Esophagus muscularis mucosa (tissue), 4 donors: ENCODE results near the gene DNMBP. TPM values are rescaled to one million over a fixed set of nuclear protein-coding genes. Genes with fewer than 3 reads are reported as not detected.

Experiments used
- DNase-seq: peaks from one replicate; pipeline ENCODE4 v3.0.0-alpha.2; 2017; ENCODE audit errors: extremely low spot score
- H3K27ac ChIP-seq, 4 donors: fragments of 200-600 bp; sonication (generic); replicated peaks in 1 of 4; 1 replicate in 3 of 4; 2 replicates in 1 of 4; pipeline ENCODE4 v1.5.1; 2016 to 2019; ENCODE audit warnings: mild to moderate bottlenecking in 1 of 4
- H3K27me3 ChIP-seq, 4 donors: fragments of 200-600 bp; sonication (generic); one replicate each; pipeline versions ENCODE4 v1.5.1 to v1.6.0; 2016 to 2019
- H3K36me3 ChIP-seq, 4 donors: fragments of 200-600 bp; sonication (generic); one replicate each; pipeline ENCODE4 v1.5.1; 2016 to 2019
- H3K4me1 ChIP-seq, 4 donors: fragments of 200-600 bp; sonication (generic); one replicate each; pipeline ENCODE4 v1.5.1; 2016 to 2019
- H3K4me3 ChIP-seq, 4 donors: fragments of 200-600 bp; sonication (generic); 1 replicate in 2 of 4; 2 replicates in 2 of 4; pipeline ENCODE4 v1.5.1; 2016 to 2019; ENCODE audit warnings: mild to moderate bottlenecking in 4 of 4, moderate library complexity in 1 of 4
- H3K9me3 ChIP-seq, 4 donors: fragments of 200-600 bp; sonication (generic); 1 replicate in 3 of 4; 2 replicates in 1 of 4; pipeline ENCODE4 v1.5.1; 2016 to 2019
- EP300 ChIP-seq: sonication (generic); formaldehyde crosslinking; IDR thresholded peaks from one replicate; pipeline ENCODE4 v1.6.1; 2017; ENCODE audit warnings: antibody characterized with exemption
- POLR2A ChIP-seq: fragments of 450-650 bp; IDR thresholded peaks from one replicate; pipeline ENCODE4 v1.6.1; 2017; ENCODE audit warnings: antibody characterized with exemption, moderate library complexity, mild to moderate bottlenecking, low read depth
- POLR2AphosphoS5 ChIP-seq, 2 donors: sonication (generic); formaldehyde crosslinking; IDR thresholded peaks; one replicate each; pipeline ENCODE4 v1.6.1; 2017; ENCODE audit warnings: antibody characterized with exemption in 2 of 2
- WGBS: methylation state at CpG from one replicate; pipeline ENCODE4 v1.1.5; 2018; 5-methylcytosine and 5-hydroxymethylcytosine counted together
- intact Hi-C: fragments of 100-400 bp; cut with DNase I; formaldehyde crosslinking; loops from one replicate; pipeline ENCODE4 v1.15.1; 2023
- total RNA-seq, 4 donors: library from RNA; depleted of rRNA; stranded (reverse); fragments of >200 nt; gene quantifications; one replicate each; pipeline versions ENCODE4 v1.1.0 to v1.2.1, GENCODE V29; 2016
- TF ChIP-seq, protein P1 (sequence below), 3 experiments: fragments of 200-600 bp in 2 of 3; fragments of 450-650 bp in 1 of 3; sonication (generic) in 2 of 3; IDR thresholded peaks; one replicate each; pipeline ENCODE4 v1.5.1; 2017 to 2019; ENCODE audit warnings: antibody characterized with exemption in 3 of 3, mild to moderate bottlenecking in 2 of 3, moderate library complexity in 1 of 3

DNMBP gene
- total RNA-seq, 4 donors from 2014 or later: 14.5 to 21.6 (median 17.4) TPM

DNA sequence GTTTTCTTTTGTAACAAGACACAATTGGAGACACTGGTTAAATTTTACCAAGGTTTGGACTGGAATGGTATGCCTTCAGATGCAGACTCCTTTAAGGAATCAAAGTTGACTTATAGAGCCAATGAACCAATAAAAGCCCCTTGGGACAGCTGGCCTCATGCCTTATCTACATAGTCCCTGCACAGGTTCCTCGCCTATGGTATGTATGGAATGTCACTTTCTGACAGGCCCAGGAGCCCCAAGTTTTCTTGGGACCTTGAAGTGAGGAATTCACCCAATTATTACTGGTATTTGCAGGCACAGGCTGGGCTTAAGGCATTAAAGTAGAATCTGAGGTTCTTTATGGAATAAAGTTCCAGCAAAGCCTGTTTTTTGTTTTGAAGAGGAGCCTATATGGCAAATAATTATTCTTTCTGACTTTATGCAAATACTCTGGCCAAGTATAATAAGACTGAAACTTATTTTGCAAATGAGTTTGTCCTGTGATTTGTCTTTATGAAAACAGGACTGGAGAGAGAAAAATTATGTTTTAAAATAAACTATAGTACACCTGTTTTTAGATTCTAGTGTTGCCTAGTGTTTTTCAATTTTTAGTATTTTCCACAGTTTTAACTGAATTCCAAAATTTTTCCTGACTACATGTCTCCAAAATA lies 24.1 kb upstream of the DNMBP start:
- DNase-seq: no peak
- TF ChIP-seq EP300 (no peak), POLR2AphosphoS5 (IDR thresholded peaks at IDR 0.05) (no peak), POLR2A (no peak)
- TF ChIP-seq, protein P1, sequence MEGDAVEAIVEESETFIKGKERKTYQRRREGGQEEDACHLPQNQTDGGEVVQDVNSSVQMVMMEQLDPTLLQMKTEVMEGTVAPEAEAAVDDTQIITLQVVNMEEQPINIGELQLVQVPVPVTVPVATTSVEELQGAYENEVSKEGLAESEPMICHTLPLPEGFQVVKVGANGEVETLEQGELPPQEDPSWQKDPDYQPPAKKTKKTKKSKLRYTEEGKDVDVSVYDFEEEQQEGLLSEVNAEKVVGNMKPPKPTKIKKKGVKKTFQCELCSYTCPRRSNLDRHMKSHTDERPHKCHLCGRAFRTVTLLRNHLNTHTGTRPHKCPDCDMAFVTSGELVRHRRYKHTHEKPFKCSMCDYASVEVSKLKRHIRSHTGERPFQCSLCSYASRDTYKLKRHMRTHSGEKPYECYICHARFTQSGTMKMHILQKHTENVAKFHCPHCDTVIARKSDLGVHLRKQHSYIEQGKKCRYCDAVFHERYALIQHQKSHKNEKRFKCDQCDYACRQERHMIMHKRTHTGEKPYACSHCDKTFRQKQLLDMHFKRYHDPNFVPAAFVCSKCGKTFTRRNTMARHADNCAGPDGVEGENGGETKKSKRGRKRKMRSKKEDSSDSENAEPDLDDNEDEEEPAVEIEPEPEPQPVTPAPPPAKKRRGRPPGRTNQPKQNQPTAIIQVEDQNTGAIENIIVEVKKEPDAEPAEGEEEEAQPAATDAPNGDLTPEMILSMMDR (IDR thresholded peaks at IDR 0.05): no peak
- H3K9me3 ChIP-seq: no peaks in the 10 kb centered on the region
- no peaks in the 10 kb centered on the region for H3K36me3 ChIP-seq
- no peak overlapping the region for H3K27ac ChIP-seq
- peaks cover 0 to 5% (median 2%) of the 10 kb centered on the region in 4 donors for H3K4me1 ChIP-seq
- H3K4me3 ChIP-seq: no peak overlapping the region
- intact Hi-C loops: no loop called here
- H3K27me3 ChIP-seq: no peaks in the 10 kb centered on the region
- WGBS: 100% methylated on average over 1 of the region's 1 CpG

DNA sequence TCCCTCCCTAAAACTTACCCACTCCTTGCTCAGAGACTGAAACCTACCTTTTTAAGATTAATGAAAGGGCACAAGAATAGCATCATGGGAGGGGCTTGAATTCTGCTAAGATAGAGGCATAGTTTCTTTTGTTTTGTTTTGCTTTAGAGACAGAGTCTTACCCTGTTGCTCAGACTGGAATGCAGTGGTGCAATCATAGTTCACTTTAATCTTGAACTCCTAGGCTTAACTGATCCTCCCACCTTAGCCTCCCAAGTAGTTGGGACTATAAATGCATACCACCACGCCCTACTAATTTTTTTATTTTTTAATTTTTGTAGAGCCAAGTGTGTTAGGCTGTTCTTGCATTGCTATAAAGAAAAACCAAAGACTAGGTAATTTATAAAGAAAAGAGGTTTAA lies 17.7 kb upstream of the DNMBP start:
- Histone ChIP-seq H3K4me1 (no peaks in the 10 kb centered on the region), H3K27ac (no peak overlapping the region), H3K4me3 (no peak overlapping the region), H3K36me3 (no peaks in the 10 kb centered on the region), H3K27me3 (no peaks in the 10 kb centered on the region), H3K9me3 (peaks cover 0 to 7% (median 3%) of the 10 kb centered on the region in 4 donors)
- DNase-seq: no peak
- TF ChIP-seq EP300 (no peak), POLR2AphosphoS5 (IDR thresholded peaks at IDR 0.05) (no peak), POLR2A (no peak)
- TF ChIP-seq, protein P1 (IDR thresholded peaks at IDR 0.05): no peak
- intact Hi-C loops: no loop called here
- 100% methylated on average over 1 of the region's 1 CpG for WGBS

DNA sequence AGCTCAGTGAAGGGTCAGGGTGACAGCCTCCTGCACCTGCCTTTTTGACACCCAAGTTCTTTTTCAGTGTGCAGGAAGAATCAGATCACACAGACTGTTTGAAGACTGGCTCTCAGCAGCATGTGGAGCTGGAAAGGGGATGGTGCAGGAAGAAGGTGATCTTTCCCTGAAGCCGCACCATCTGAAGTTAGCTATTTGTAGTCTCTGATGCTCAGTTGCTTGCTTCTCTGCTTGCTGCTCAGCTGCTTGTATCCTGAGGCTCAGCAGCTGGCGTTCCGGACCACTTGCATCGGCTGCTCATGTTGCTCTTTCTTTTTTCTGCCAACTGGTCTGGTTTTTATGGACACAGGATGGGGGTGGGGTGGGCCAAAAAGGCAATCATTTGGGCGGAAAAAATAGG lies 15.8 kb upstream of the DNMBP start:
- H3K36me3 ChIP-seq: no peaks in the 10 kb centered on the region
- H3K4me3 ChIP-seq: no peak overlapping the region
- WGBS: 72% methylated on average over 5 of the region's 5 CpGs
- H3K27me3 ChIP-seq: peaks cover 0 to 4% (median 0%) of the 10 kb centered on the region in 4 donors
- DNase-seq: no peak
- H3K4me1 ChIP-seq: no peaks in the 10 kb centered on the region
- H3K9me3 ChIP-seq: peaks cover 0 to 7% (median 3%) of the 10 kb centered on the region in 4 donors
- intact Hi-C loops: no loop called here
- H3K27ac ChIP-seq: no peak overlapping the region
- TF ChIP-seq POLR2AphosphoS5 (IDR thresholded peaks at IDR 0.05): no peak
- no peak for TF ChIP-seq EP300
- TF ChIP-seq POLR2A: no peak
- TF ChIP-seq, protein P1 (IDR thresholded peaks at IDR 0.05): no peak

DNA sequence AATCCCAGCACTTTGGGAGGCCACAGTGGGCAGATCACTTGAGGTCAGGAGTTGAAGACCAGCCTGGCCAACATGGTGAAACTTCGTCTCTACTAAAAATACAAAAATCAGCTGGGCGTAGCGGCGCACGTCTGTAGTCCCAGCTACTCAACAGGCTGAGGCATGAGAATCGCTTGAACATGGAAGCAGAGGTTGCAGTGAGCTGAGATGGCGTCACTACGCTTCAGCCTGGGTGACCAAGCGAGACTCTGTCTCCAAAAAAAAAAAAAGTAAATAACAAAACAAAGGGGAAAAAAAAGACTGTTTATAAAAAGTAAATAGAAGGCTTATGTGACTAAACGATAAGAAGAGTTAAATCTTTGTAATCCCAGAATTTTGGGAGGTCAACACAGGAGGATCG lies 15.0 kb upstream of the DNMBP start:
- no peaks in the 10 kb centered on the region for H3K4me1 ChIP-seq
- 91% methylated on average over 11 of the region's 11 CpGs for WGBS
- H3K36me3 ChIP-seq: no peaks in the 10 kb centered on the region
- TF ChIP-seq, protein P1 (IDR thresholded peaks at IDR 0.05): no peak
- TF ChIP-seq POLR2AphosphoS5 (IDR thresholded peaks at IDR 0.05) (no peak), EP300 (no peak), POLR2A (no peak)
- intact Hi-C loops: no loop called here
- H3K9me3 ChIP-seq: peaks cover 0 to 7% (median 3%) of the 10 kb centered on the region in 4 donors
- H3K27me3 ChIP-seq: peaks cover 0 to 5% (median 0%) of the 10 kb centered on the region in 4 donors
- no peak overlapping the region for H3K27ac ChIP-seq
- no peak for DNase-seq
- no peak overlapping the region for H3K4me3 ChIP-seq

DNA sequence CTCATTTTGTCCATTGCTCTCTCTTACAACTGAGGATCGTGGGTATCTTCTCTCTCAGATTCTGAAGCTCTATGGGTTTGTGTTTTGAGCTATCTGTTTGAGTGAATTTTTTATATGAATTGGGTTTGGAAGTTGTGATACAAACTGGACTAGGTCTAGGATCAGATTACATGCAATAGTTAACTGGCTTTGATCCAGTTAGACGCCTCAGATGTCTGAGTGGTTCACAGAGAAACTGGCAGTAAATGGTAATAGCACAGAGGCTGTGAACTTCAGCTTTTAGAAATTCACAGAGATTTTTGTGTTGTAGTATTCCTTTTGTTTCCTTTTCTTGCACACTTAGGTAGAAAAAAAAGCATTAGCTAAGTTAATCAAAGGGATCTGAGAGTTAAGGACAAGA lies 12.7 kb upstream of the DNMBP start:
- DNase-seq: no peak
- H3K9me3 ChIP-seq: no peaks in the 10 kb centered on the region
- no peak overlapping the region for H3K4me3 ChIP-seq
- H3K27ac ChIP-seq: no peak overlapping the region
- peaks cover 0 to 5% (median 0%) of the 10 kb centered on the region in 4 donors for H3K27me3 ChIP-seq
- WGBS: 62% methylated on average over 2 of the region's 2 CpGs
- no peaks in the 10 kb centered on the region for H3K4me1 ChIP-seq
- no peaks in the 10 kb centered on the region for H3K36me3 ChIP-seq
- TF ChIP-seq, protein P1 (IDR thresholded peaks at IDR 0.05): no peak
- TF ChIP-seq POLR2A (no peak), POLR2AphosphoS5 (IDR thresholded peaks at IDR 0.05) (no peak), EP300 (no peak)
- intact Hi-C loops: no loop called here
